HCT116 (cell line): ENCODE measurements around the gene HOOK1. TPM values are rescaled to one million over a fixed set of nuclear protein-coding genes. Genes with fewer than 3 reads are reported as not detected.

Source experiments
- ATAC-seq: fragments of 200-7000 bp; cut with Tn5 transposase; 2 replicates; pipeline ENCODE4 v1.9.1; 2020; ENCODE audit warnings: mild to moderate bottlenecking, moderate library complexity
- BruUV-seq: library from RNA; stranded (reverse); fragments of 400-500 nt; replicated peaks from 2 replicates; lab custom pipeline; 2021; lab: Mats Ljungman, UMichigan
- CTCF ChIA-PET: fragments of 300-600 bp; sonication (Branson Sonifier 250); formaldehyde crosslinking; loops from one replicate; lab custom pipeline; 2021; ENCODE audit warnings: antibody characterized with exemption; lab: Charles Lee
- POLR2A ChIA-PET: fragments of 300-600, 350-600 bp; sonication (Branson Sonifier 250); formaldehyde crosslinking; loops from one replicate; lab custom pipeline; 2021; ENCODE audit warnings: antibody characterized with exemption; lab: Charles Lee
- RAD21 ChIA-PET, 2 experiments: fragments of 300-600 bp; sonication (Branson Sonifier 250); formaldehyde crosslinking; loops; one replicate each; lab custom pipeline; 2023; ENCODE audit warnings: low total read pairs in 2 of 2; ENCODE audit not compliant: uncharacterized antibody in 2 of 2, unreplicated experiment in 2 of 2, low non-redundant PET in 1 of 2; lab: Charles Lee
- DNase-seq: peaks from one replicate; pipeline ENCODE4 v3.0.0-alpha.2; 2010; ENCODE audit warnings: low read depth, low spot score
- H2AFZ ChIP-seq: fragments of 200-600 bp; shearing (Covaris generic), sonication (generic); 2 replicates; pipeline ENCODE4 v1.6.1; 2017; ENCODE audit warnings: low read depth, mixed run types, mixed read lengths, antibody characterized with exemption, low read length; ENCODE audit not compliant: poor library complexity, severe bottlenecking
- H3K27ac ChIP-seq: 2 replicates; pipeline ENCODE4 v1.5.1; 2012; ENCODE audit warnings: low read depth, low read length
- H3K27me3 ChIP-seq: fragments of 200-600 bp; sonication (generic); 2 replicates; pipeline ENCODE4 v1.6.1; 2016; ENCODE audit warnings: mixed run types, low read length, mixed read lengths; ENCODE audit not compliant: insufficient read depth
- H3K36me3 ChIP-seq, 2 experiments: fragments of 200-500 bp in 1 of 2; fragments of 200-600 bp in 1 of 2; sonication (Bioruptor generic) in 1 of 2; sonication (generic) in 1 of 2; 2 replicates each; pipeline versions ENCODE4 v1.5.1 to v1.6.1; 2014 to 2016; ENCODE audit warnings: low read length in 2 of 2, inconsistent platforms in 1 of 2, mixed read lengths in 1 of 2, mixed run types in 1 of 2; ENCODE audit not compliant: insufficient read depth in 2 of 2, control insufficient read depth in 1 of 2
- H3K4me1 ChIP-seq, 2 experiments: fragments of 200-600 bp in 1 of 2; sonication (generic) in 1 of 2; 2 replicates each; pipeline versions ENCODE4 v1.5.1 to v1.6.1; 2012 to 2017; ENCODE audit warnings: low read length in 2 of 2, inconsistent platforms in 1 of 2, mild to moderate bottlenecking in 1 of 2, mixed read lengths in 1 of 2, mixed run types in 1 of 2, moderate library complexity in 1 of 2; ENCODE audit not compliant: insufficient read depth in 2 of 2, control insufficient read depth in 1 of 2
- H3K4me2 ChIP-seq: fragments of 200-600 bp; sonication (generic); 2 replicates; pipeline ENCODE4 v1.6.1; 2017; ENCODE audit warnings: mixed run types, low read length, mixed read lengths
- H3K4me3 ChIP-seq, 2 experiments: fragments of 200-600 bp in 1 of 2; sonication (generic) in 1 of 2; replicated peaks in 1 of 2; 2 replicates each; pipeline ENCODE4 v1.5.1; 2011 to 2016; ENCODE audit warnings: low read length in 2 of 2, control low read depth in 1 of 2, low read depth in 1 of 2, mild to moderate bottlenecking in 1 of 2, mixed read lengths in 1 of 2, mixed run types in 1 of 2
- H3K79me2 ChIP-seq: fragments of 200-600 bp; sonication (generic); 2 replicates; pipeline ENCODE4 v1.6.1; 2017; ENCODE audit warnings: mild to moderate bottlenecking, mixed run types, low read length, moderate library complexity, mixed read lengths; ENCODE audit not compliant: insufficient read depth
- H3K9ac ChIP-seq: fragments of 200-600 bp; sonication (generic); 2 replicates; pipeline ENCODE4 v1.6.1; 2016; ENCODE audit warnings: low read length, mixed read lengths
- H3K9me2 ChIP-seq: fragments of 200-600 bp; sonication (generic), shearing (Covaris generic); 2 replicates; pipeline ENCODE4 v1.6.1; 2017; ENCODE audit warnings: mixed run types, mild to moderate bottlenecking, moderate library complexity; ENCODE audit not compliant: insufficient read depth
- H3K9me3 ChIP-seq, 2 experiments: fragments of 200-500 bp in 1 of 2; fragments of 200-600 bp in 1 of 2; sonication (Bioruptor generic) in 1 of 2; sonication (generic) in 1 of 2; 2 replicates each; pipeline ENCODE4 v1.6.1; 2014 to 2017; ENCODE audit warnings: low read length in 2 of 2, mixed read lengths in 2 of 2, inconsistent platforms in 1 of 2, low read depth in 1 of 2, mild to moderate bottlenecking in 1 of 2, mixed run types in 1 of 2, moderate library complexity in 1 of 2; ENCODE audit not compliant: control insufficient read depth in 1 of 2, insufficient read depth in 1 of 2
- H4K20me1 ChIP-seq: fragments of 200-600 bp; sonication (generic), shearing (Covaris generic); 2 replicates; pipeline ENCODE4 v1.6.1; 2017; ENCODE audit warnings: mixed run types, mild to moderate bottlenecking, moderate library complexity; ENCODE audit not compliant: insufficient read depth
- EGR1 ChIP-seq: IDR thresholded peaks from 2 replicates; pipeline ENCODE4 v1.6.1; 2012; ENCODE audit warnings: low read depth
- EZH2 ChIP-seq: fragments of 200-600 bp; sonication (generic); IDR thresholded peaks from 2 replicates; pipeline ENCODE4 v1.6.1; 2017; ENCODE audit warnings: antibody characterized with exemption, mixed run types
- FOSL1 ChIP-seq: IDR thresholded peaks from 2 replicates; pipeline ENCODE4 v1.6.1; 2012; ENCODE audit warnings: low read depth
- RAD21 ChIP-seq: IDR thresholded peaks from 2 replicates; pipeline ENCODE4 v1.6.1; 2012; ENCODE audit warnings: low read depth, mild to moderate bottlenecking
- TCF7L2 ChIP-seq: IDR thresholded peaks from 2 replicates; pipeline ENCODE4 v1.7.0; 2011; ENCODE audit warnings: borderline replicate concordance, inconsistent platforms; ENCODE audit not compliant: insufficient read depth, insufficient read length; ENCODE audit errors: extremely low read depth
- YY1 ChIP-seq: IDR thresholded peaks from 2 replicates; pipeline ENCODE4 v1.6.1; 2011; ENCODE audit warnings: low read length, low read depth, moderate library complexity, mild to moderate bottlenecking; ENCODE audit not compliant: insufficient replicate concordance; ENCODE audit errors: extremely low read depth
- ZBTB33 ChIP-seq: IDR thresholded peaks from 2 replicates; pipeline ENCODE4 v1.6.1; 2011; ENCODE audit warnings: mild to moderate bottlenecking, low read length, moderate library complexity; ENCODE audit not compliant: insufficient replicate concordance; ENCODE audit errors: extremely low read depth
- intact Hi-C: fragments of 100-400 bp; cut with micrococcal nuclease; formaldehyde crosslinking; loops from 2 replicates; pipeline ENCODE4 v1.10.0; 2022
- total RNA-seq: library from RNA; stranded (reverse); gene quantifications from one replicate; pipeline ENCODE4 v1.2.1, GENCODE V29; 2021; ENCODE audit not compliant: unreplicated experiment
- TF ChIP-seq, protein P1 (sequence below): IDR thresholded peaks from 2 replicates; pipeline ENCODE4 v1.6.1; 2012
- TF ChIP-seq, protein P2 (sequence below), 3 experiments: fragments of 200-600 bp in 1 of 3; sonication (generic) in 1 of 3; IDR thresholded peaks in 2 of 3; conservative IDR thresholded peaks in 1 of 3; 2 replicates each; pipeline ENCODE4 v1.5.1; 2012 to 2017; ENCODE audit warnings: low read depth in 2 of 3, low read length in 2 of 3, antibody characterized with exemption in 1 of 3, borderline replicate concordance in 1 of 3, control low read depth in 1 of 3, mild to moderate bottlenecking in 1 of 3, mixed read lengths in 1 of 3, mixed run types in 1 of 3, moderate library complexity in 1 of 3; ENCODE audit not compliant: insufficient read depth in 1 of 3

HOOK1 gene
- total RNA-seq, 1 experiment from 2014 or later = 30.9 TPM

- H3K4me1 ChIP-seq = no peaks in the 10 kb centered on the region
- no peaks in the 10 kb centered on the region for H4K20me1 ChIP-seq
- DNase-seq (no peak), ATAC-seq (no peak)
- no peaks in the 10 kb centered on the region for H3K36me3 ChIP-seq
- ChIA-PET RAD21 (no interaction called here), CTCF (interaction anchor here (1.0 kb wide), 1 partner anchor 142 kb away, joined by 3 read pairs; no protein-coding TSS in a partner anchor), POLR2A (interaction anchor here (2.5 kb wide), 1 partner anchor 9 kb away, joined by 6 read pairs; the partner anchor contains the start of gene HOOK1)
- H3K4me2 ChIP-seq = no peak overlapping the region
- no peak overlapping the region for H3K27ac ChIP-seq
- no peaks in the 10 kb centered on the region for H3K9me2 ChIP-seq
- no peaks in the 10 kb centered on the region for H3K79me2 ChIP-seq
- H3K9me3 ChIP-seq = no peaks in the 10 kb centered on the region
- no TSS peak for BruUV-seq
- TF ChIP-seq TCF7L2 = no peak
- TF ChIP-seq, protein P1, sequence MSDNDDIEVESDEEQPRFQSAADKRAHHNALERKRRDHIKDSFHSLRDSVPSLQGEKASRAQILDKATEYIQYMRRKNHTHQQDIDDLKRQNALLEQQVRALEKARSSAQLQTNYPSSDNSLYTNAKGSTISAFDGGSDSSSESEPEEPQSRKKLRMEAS = no peak
- TF ChIP-seq FOSL1 = no peak
- TF ChIP-seq ZBTB33 = no peak
- no peak for TF ChIP-seq YY1
- no peak for TF ChIP-seq RAD21
- TF ChIP-seq, protein P2, sequence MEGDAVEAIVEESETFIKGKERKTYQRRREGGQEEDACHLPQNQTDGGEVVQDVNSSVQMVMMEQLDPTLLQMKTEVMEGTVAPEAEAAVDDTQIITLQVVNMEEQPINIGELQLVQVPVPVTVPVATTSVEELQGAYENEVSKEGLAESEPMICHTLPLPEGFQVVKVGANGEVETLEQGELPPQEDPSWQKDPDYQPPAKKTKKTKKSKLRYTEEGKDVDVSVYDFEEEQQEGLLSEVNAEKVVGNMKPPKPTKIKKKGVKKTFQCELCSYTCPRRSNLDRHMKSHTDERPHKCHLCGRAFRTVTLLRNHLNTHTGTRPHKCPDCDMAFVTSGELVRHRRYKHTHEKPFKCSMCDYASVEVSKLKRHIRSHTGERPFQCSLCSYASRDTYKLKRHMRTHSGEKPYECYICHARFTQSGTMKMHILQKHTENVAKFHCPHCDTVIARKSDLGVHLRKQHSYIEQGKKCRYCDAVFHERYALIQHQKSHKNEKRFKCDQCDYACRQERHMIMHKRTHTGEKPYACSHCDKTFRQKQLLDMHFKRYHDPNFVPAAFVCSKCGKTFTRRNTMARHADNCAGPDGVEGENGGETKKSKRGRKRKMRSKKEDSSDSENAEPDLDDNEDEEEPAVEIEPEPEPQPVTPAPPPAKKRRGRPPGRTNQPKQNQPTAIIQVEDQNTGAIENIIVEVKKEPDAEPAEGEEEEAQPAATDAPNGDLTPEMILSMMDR (IDR thresholded peaks at IDR 0.05 in 2 of 3, conservative IDR thresholded peaks at IDR 0.05 in 1 of 3; ENCODE audit: borderline replicate concordance in 1 of 3, insufficient read depth in 1 of 3, low read depth in 2 of 3, low read length in 2 of 3) = no peak
- no peak for TF ChIP-seq EZH2
- TF ChIP-seq EGR1 = no peak
- TF ChIP-seq, all 23 proteins: peak for 0
- H3K9ac ChIP-seq = no peak overlapping the region
- H3K27me3 ChIP-seq = no peaks in the 10 kb centered on the region
- intact Hi-C loops = no loop called here
- no peak overlapping the region for H2AFZ ChIP-seq
- no peak overlapping the region for H3K4me3 ChIP-seq
These were observed 9.2 kb upstream of the HOOK1 start for GRCh38 chr1:59805554-59805953.
